ENCODE measurements around the gene CHAD.

DNA sequence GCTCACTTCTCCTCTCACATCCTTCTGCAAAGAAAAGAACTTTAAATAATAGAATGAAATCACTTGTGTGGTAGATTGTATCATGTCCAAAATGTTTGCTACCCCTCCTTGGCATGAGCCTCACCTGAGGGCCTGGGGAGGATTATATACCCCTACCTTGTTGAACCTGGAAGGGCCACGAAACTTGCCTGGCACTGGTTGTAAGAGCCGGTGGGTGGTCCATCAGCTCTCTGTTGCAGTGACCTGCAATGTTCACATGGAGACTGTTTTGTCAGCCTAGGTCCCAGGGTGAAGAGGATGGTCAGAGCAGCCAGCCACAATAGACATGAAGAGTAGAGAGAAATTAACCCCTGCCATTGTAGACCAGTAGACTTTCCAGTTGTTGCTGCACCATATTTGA is 20.2 kb upstream of the CHAD start:
- TF ChIP-seq EZH2 (IDR thresholded peaks at IDR 0.05) (no peak), POLR2AphosphoS5 (IDR thresholded peaks at IDR 0.05; ENCODE audit: borderline replicate concordance, low read depth, low read length) (no peak), FOXP2 (optimal IDR thresholded peaks at IDR 0.05; ENCODE audit: control extremely low read depth, extremely low read length, insufficient read depth) (no peak)
